HG03045 (cell line): Measurements from ENCODE around the gene LARGE1.

Experiments
- ATAC-seq: cut with Tn5 transposase; IDR thresholded peaks from one replicate; pipeline ENCODE4 v1.9.1; 2021; ENCODE audit warnings: mild to moderate bottlenecking, moderate library complexity; ENCODE audit not compliant: unreplicated experiment

LARGE1 gene

GRCh38 chr22:33678523-33678922, 241.8 kb downstream of the LARGE1 start:
- no peak for ATAC-seq

DNA sequence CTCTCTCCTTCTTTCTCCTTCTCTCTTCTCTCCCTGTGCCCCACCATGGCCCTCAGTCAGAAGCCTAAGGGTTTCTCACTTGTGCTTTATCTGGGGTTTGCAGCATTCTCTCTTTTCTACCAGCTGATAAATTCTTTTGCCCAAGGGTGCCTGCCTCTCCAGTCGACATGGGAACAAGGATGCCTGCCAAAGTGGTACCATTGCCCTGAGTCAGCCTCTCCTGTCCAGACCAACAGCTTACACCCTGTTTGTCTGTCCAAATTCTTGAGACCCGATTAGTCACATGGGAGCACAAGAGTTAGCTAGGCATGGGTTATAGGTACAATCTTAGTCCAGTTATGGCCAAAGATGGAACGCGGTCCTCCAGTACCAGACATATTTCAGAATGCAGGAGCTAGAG, 242.7 kb downstream of the LARGE1 start:
- ATAC-seq = no peak

GRCh38 chr22:33674357-33674756, 245.9 kb downstream of the LARGE1 start:
- ATAC-seq = no peak

- ATAC-seq = no peak
Measured at GRCh38 chr22:33669746-33670145, 250.5 kb downstream of the LARGE1 start.

- no peak for ATAC-seq
Measured at GRCh38 chr22:33666961-33667619, 253.2 kb downstream of the LARGE1 start.

DNA sequence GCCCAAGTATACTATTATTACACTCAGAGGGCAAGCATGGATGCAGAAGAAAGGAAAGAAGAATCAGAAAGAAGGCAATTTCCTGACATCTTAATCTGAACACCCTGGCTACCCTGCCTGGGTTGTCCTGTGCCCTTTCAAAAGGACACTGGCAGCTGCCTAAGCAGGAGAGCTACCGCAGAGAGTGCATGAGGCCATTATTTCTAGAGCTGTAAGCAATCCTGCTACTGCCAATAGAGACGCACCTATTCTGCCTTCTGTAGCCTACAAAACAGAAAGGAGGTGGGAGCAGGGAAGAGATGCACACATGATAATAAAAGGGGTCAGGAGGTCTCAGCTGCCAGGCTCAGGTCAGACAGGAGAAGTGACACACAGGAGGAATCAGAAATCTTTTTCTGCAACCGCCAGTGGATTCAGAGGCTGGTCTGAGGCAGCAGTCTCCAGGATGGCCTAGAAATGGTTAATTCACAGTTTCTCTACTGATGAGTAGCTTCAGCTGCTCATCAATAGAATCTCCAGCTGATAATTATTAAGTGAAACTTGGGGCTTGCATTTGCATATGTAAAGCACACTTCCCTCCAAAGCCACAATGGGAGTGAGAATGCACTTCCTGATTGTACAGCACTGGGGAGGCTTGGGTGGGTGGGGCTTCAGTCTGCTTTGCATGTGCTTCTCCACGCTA, 253.9 kb downstream of the LARGE1 start:
- ATAC-seq = no peak

- ATAC-seq = no peak
Measured at GRCh38 chr22:33659448-33659847, 260.8 kb downstream of the LARGE1 start.

DNA sequence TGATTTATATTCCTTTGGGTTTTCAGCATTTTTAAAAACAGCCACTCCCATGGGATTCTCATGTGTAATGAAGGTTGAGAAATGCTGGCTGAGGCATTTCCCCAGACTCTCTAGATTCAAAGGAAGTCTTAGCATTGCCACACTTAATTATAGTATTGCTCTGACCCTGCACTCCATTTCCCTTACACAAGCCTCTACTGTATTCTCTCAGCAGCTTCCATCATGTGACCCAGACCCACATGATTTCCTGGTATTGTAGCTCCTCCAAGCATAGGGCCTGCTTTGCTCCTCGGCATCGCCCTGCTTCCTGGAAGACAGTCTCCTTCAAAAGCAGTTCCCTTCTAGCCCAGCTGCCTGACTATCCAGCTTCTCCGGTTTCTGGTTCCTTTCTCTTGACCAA, 261.5 kb downstream of the LARGE1 start:
- ATAC-seq = no peak

GRCh38 chr22:33657670-33658069, 262.6 kb downstream of the LARGE1 start:
- no peak for ATAC-seq

GRCh38 chr22:33656808-33657628, 263.3 kb downstream of the LARGE1 start:
- no peak for ATAC-seq

GRCh38 chr22:33654173-33654895, 265.9 kb downstream of the LARGE1 start:
- ATAC-seq = no peak

- no peak for ATAC-seq
Measured at GRCh38 chr22:33653532-33654063, 266.7 kb downstream of the LARGE1 start.

DNA sequence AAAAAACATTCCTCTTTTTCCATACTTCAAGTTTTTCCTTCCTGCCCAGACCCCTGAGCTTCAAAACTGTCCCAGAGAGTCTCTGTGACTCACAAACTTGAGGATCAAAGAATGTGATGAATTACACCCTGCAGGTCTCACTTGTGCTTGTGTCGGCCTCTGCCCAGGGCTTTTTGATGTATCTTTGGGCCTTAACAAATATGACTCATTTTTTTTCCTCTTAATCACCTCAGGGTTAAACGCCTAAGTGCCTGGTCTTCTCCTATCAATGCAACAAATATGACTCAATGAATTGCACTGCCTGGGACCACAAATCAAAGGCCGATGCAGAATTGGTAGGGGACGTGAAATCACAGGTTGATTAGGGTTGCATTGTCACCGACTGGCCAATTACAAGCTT, 267.7 kb downstream of the LARGE1 start:
- no peak for ATAC-seq

GRCh38 chr22:33650244-33650643, 270.0 kb downstream of the LARGE1 start:
- no peak for ATAC-seq

- ATAC-seq = no peak
Measured at GRCh38 chr22:33648478-33648877, 271.8 kb downstream of the LARGE1 start.

DNA sequence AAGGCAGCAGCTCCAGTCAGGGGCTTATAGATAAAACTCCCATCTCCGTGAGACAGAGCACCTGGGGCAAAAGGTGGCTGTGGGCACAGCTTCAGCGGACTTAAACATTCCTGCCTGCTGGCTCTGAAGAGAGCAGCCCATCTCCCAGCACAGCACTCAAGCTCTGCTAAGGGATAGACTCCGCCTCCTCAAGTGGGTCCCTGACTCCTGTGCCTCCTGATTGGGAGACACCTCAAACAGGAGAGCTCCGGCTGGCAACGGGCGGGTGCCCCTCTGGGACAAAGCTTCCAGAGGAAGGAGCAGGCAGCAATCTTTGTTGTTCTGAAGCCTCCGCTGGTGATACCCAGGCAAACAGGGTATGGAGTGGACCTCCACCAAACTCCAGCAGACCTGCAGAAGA, 279.4 kb downstream of the LARGE1 start:
- no peak for ATAC-seq

DNA sequence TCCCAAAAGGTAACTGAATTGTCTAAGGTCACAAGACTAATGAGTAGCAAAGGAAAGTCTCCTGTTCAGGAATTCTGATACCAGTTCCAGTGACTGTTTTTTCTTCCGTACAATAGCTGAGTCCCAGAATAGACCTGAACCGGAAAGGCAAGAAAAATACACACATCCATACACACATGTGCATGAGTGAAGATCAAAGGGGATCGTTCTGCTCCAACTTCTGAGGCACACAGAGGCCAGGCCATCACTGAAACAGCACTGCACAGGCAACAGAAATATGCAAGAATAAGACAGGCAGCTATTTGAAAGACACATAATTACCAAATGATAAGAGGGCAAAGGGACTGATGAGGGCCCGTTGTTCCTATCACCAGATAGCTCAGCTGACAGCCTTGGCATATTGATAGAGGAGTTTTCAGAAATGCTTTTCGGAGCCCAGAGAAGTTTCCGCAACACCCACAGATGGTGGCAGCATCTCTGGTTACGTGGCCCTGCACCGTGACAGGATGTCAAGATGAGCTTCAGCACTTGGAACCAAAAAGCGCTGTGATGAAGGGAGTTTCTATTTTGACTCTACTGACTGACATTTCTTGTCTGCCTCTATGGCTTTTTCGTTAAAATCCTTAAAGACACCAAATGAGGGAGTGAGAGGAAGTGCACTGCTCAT, 280.6 kb downstream of the LARGE1 start:
- ATAC-seq = no peak

- ATAC-seq = no peak
Measured at GRCh38 chr22:33635766-33636165, 284.5 kb downstream of the LARGE1 start.

- ATAC-seq = no peak
Measured at GRCh38 chr22:33631777-33632176, 288.5 kb downstream of the LARGE1 start.

DNA sequence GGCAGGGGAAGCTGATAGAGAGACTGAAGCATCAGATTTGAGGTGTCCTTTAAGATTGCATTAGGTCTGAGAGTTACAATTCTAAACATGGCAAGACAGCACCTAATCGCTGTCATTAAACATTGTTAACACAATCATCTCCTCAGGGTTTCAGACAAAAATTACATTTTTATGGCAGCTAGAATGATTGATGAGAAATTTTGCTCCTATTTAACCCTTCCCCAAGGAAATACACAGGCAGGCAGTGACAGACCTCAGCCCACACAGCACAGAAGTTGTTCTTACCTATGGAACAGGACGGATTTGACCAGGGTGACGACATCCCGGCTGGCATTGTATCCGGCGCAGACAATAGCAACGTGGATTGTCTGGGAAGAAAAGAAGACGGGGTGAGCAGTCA, 294.3 kb downstream of the LARGE1 start:
- no peak for ATAC-seq
